ENCODE data around the gene GPR143. TPM values are rescaled to one million over a fixed set of nuclear protein-coding genes. Genes with fewer than 3 reads are reported as not detected.
A peak's percentile ranks its signal among the peaks of the same experiment; 100 is the strongest.

The GPR143 gene
- total RNA-seq, 3 donors from 2014 or later = 0.39 to 0.93 (median 0.41) TPM

DNA sequence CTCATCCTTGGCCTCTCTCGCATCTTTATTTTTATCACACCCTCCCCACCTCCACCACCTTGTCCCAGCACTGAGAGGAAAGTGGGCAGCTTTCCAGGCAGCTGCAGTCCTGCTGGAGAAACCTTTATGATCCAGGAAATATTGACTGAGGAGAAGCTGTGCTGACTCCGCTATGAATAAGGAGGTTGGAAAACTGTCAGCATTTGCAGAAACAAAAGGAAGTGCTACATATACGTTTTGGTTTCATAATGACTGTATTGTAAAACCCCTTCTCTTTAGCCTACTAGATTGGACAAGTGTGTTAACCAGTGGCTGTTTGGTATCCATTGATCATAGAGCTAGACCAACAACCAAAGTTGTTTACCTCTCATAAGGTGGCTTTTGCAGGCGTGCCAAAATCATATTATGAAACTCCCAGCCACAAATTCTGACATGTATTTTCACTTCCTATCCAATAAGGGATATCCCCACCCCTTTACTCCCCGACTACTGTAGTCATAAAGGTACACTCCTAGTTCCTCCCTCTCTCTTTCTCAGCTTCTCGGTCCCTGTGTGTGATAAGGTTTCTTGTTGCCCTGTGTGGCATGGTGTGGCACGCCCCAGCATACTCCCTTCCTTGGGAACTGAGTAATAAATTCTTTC, 88.4 kb downstream of the GPR143 start:
- Histone ChIP-seq H3K4me1 (ENCODE audit: low read depth) (peaks cover 3% of the 10 kb centered on the region), H3K36me3 (ENCODE audit: low read depth) (no peaks in the 10 kb centered on the region), H3K9me3 (no peaks in the 10 kb centered on the region), H3K4me3 (no peak overlapping the region)
- ATAC-seq = peak; percentile 93
- TF ChIP-seq, protein P1, sequence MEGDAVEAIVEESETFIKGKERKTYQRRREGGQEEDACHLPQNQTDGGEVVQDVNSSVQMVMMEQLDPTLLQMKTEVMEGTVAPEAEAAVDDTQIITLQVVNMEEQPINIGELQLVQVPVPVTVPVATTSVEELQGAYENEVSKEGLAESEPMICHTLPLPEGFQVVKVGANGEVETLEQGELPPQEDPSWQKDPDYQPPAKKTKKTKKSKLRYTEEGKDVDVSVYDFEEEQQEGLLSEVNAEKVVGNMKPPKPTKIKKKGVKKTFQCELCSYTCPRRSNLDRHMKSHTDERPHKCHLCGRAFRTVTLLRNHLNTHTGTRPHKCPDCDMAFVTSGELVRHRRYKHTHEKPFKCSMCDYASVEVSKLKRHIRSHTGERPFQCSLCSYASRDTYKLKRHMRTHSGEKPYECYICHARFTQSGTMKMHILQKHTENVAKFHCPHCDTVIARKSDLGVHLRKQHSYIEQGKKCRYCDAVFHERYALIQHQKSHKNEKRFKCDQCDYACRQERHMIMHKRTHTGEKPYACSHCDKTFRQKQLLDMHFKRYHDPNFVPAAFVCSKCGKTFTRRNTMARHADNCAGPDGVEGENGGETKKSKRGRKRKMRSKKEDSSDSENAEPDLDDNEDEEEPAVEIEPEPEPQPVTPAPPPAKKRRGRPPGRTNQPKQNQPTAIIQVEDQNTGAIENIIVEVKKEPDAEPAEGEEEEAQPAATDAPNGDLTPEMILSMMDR (IDR thresholded peaks at IDR 0.05) = no peak
- intact Hi-C loops (cut with DNase I, micrococcal nuclease) = no loop called here
- DNase-seq = peak; percentile 65 to 70 (median 65)

DNA sequence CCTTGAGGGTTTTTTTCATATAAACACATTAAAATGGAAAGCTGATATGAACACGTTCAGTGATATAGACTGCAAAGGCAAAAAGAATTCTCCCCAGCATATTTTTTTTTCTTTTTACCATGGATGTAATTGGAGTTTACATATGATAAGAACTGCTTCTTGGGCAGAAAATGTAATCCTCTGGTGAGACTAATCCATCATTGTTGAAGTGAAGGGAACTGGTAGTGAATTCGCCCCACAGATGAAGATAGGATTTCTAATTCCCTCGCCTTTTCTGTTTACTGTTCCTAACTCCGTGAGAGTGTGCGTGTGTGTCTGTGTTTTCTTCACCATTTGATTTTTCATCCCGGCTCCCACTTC, 88.9 kb downstream of the GPR143 start:
- Histone ChIP-seq H3K9me3 (no peaks in the 10 kb centered on the region), H3K36me3 (ENCODE audit: low read depth) (no peaks in the 10 kb centered on the region), H3K4me1 (ENCODE audit: low read depth) (peaks cover 3% of the 10 kb centered on the region), H3K4me3 (no peak overlapping the region)
- TF ChIP-seq, protein P1 (IDR thresholded peaks at IDR 0.05) = no peak
- intact Hi-C loops (cut with DNase I, micrococcal nuclease) = no loop called here
- DNase-seq (no peak), ATAC-seq (no peak)

DNA sequence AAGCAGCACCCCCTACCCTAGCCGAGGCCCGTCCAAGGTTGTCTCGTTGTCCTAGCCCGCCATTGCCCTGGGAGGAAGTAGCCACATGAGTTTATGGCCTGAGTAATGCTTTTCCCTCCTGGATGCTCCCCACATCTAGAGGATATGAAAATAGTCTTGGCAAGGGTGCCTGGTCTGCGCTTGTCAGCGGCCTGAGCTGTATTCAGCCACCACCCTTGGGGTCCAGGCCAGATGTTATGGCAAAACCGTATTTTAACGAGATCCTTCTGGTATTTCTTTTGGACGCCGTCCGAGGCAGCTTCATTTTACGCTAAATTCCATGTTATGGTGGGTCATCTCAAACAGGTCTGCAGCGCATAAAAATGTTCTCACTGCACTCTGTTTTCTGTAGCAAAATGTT, 89.3 kb downstream of the GPR143 start:
- peaks cover 3% of the 10 kb centered on the region for H3K4me1 ChIP-seq (ENCODE audit: low read depth)
- no peak overlapping the region for H3K4me3 ChIP-seq
- no peaks in the 10 kb centered on the region for H3K9me3 ChIP-seq
- no peak for DNase-seq
- intact Hi-C loops (cut with DNase I, micrococcal nuclease) = no loop called here
- no peaks in the 10 kb centered on the region for H3K36me3 ChIP-seq (ENCODE audit: low read depth)
- TF ChIP-seq, protein P1 (IDR thresholded peaks at IDR 0.05) = no peak
- no peak for ATAC-seq

Other genes starting within 250 kb of the GPR143 start
- 10 to 100 TPM in 1 of 3 donors, 1 to 10 TPM in 2; 1.2 to 11.5 (median 5.1) TPM for gene SHROOM2, start 20.6 kb upstream of the GPR143 start, total RNA-seq
- gene CLDN34, start 201.5 kb upstream of the GPR143 start, total RNA-seq = under 1 TPM in 1 of 3 donors, not detected in 2; 0.49 TPM

Data from mucosa of descending colon (tissue), 3 donors.